ENCODE measurements around the gene ADGRG1. TPM values are rescaled to one million over a fixed set of nuclear protein-coding genes. Genes with fewer than 3 reads are reported as not detected.

Gene ADGRG1
- total RNA-seq, 1 experiment from 2014 or later = 26.9 TPM

- DNase-seq (ENCODE audit: low spot score) = no peak
Measured at GRCh38 chr16:57620335-57621231, 7.8 kb upstream of the ADGRG1 start.

DNA sequence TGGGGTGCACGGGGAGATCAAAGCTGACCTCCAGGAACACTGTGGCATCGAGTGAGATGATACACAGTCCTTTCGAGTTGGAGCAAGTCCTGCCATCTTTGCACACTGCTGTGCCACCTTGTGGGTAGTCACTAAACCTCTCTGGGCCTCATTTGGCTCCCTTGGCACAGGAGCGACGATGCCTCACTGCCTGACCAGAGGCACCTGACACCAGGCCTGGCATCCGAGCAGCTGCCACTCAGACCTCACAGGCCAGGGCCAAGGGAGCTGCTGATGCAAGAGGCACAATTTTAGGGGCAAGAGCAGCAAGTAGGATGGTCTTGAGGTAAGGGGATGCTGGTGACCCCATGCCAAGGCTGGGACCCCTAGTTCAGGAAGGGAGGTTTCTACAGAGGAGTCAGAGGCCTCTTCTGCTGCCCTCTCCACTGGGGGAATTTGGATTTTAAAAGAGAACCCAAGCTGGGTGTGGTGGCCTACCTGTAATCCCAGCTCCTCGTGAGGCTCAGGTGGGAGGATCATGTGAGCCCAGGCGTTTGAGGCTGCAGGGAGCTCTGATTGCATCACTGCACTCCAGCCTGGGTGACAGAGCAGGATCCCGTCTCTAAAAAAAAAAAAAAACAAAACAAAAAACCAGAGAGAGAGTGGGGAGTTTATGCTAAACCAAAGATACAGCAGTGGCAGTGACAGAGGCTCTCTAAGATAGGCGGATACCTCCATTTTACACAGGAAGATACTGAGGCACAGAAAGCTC, 6.7 kb upstream of the ADGRG1 start:
- no peak for DNase-seq (ENCODE audit: low spot score)

DNA sequence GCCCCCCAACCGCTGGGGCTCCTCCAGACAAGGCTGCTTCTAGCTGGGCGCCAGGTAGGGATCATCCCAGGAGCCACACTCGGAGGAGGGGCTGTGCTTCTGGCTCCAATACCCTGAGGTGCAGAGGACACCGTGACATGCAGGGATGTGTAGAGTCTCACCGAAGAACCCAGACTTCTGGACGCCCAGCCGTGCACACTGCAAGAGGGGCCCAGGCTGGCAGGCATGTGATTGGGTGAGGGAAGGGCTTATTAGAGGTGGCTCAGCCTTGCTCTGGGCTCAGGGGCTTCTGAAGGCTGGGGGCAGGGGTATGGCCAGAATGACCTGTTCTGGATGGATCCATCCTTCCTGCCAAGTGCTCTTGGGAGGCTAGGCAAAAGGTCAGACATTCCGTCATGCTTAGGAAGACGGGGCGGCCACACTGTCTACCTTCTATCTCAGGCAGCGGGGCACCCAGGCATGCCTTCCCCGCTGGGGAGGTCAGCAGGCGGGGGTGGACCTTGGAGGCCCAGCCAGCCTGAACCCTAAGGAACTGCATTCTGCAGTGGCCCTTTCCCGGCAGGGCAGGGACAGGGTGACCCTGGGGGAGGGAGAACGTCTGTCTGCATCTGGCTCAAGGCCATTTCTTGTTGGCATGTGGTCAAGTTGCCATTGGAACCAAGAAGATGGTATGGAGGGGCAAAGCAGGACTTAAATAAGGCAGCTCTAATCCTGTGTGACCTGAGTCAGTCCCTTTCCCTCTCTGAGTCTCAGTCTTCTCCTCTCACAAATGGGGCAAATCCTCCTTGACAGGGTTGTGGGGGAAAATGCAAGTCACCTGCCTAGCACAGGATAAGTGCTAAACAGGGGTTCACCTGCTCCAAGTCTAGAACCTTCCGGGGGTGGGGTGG, 5.8 kb upstream of the ADGRG1 start:
- no peak for DNase-seq (ENCODE audit: low spot score)

- no peak for DNase-seq (ENCODE audit: low spot score)
Measured at GRCh38 chr16:57623251-57624043, 5.0 kb upstream of the ADGRG1 start.

DNA sequence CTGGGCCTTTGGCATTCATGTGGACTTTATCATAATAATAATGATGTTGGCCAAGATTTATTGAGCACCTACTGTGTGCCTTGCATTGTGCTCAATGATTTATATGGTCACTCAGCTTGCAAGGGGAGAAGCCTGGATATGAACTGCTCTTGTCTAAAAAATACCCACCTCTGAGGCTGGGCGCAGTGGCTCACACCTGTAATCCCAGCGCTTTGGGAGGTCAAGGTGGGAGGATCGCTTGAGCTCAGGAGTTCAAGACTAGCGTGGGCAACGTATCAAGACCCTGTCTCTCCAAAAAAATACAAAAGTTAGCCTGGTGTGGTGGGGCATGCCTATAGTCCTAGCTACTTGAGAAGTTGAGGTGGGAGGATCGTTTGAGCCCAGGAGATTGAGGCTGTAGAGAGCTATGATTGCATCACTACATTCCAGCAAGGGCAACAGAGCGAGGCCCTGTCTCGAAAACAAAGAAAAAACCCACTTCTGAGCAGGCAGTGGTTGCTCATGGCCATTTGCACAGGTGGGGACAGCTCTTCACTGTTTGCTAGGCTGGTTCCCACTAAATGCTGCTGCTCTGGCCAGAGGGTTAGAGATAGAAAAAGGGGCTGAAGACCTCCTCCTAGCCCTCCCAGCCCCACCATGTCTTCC, 4.3 kb upstream of the ADGRG1 start:
- no peak for DNase-seq (ENCODE audit: low spot score)

- DNase-seq (ENCODE audit: low spot score) = no peak
Measured at GRCh38 chr16:57624806-57625500, 3.5 kb upstream of the ADGRG1 start.

- DNase-seq (ENCODE audit: low spot score) = no peak
Measured at GRCh38 chr16:57626420-57627170, 1.8 kb upstream of the ADGRG1 start.

DNA sequence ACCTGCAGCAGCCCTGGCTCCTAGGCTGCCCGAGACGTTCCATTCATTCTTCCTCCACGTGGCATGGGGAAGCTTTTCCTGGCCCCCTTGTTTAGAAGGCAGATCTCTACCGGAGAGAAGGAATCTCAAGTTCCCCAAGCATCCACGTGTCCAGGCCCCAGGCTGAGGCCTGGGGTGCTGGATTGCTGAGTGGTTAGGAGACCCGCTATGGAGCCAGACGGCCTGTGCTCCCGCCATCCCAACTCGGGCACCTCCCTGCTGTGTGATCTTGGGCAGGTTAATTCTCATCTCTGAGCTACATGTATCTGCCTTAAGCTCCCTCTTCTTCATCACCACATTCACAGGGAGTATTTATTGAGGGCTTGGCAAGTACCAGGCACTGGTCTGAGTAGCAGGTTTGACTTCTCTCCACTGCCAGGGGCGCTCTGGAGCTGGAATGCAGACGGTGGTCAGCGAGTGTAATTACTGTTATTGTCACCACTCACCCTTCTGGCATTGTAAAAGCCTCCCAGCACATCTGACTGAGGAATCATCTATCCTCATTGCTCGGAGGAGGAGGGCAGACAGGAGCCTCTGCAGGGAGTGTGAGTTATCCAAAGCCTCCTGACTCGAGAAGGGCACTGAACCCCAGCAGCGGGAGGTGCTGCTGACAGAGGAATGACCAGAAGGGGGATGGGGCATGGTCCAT, 1.1 kb upstream of the ADGRG1 start:
- DNase-seq (ENCODE audit: low spot score) = peak; percentile 99

DNA sequence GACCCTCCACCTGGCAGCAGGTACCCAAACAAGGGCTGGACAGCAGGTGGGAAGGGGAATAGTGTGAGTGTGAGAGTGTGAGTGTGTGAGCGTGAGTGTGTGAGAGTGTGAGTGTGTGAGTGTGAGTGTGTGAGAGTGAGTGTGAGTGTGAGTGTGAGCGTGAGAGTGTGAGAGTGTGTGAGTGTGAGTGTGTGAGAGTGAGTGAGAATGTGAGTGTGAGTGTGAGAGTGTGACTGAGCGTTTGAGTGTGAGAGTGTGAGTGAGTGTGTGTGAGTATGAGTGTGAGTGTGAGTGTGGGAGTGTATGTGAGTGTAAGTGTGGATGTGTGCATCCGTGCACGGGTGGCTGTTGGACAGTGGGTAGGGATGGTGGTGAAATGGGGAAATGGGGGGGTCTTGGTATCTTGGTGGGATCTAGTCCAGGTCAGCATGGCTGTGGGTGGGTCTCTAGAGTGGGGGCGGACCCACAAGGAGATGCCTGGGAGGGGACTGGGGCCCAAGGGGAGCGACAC, 408 bp downstream of the ADGRG1 start:
- DNase-seq (ENCODE audit: low spot score) = no peak

GRCh38 chr16:57629516-57630406, 1.3 kb downstream of the ADGRG1 start:
- no peak for DNase-seq (ENCODE audit: low spot score)

GRCh38 chr16:57630407-57630797, 2.0 kb downstream of the ADGRG1 start:
- DNase-seq (ENCODE audit: low spot score) = no peak

- peak; percentile 44 for DNase-seq (ENCODE audit: low spot score)
Measured at GRCh38 chr16:57630931-57631845, 2.8 kb downstream of the ADGRG1 start.

DNA sequence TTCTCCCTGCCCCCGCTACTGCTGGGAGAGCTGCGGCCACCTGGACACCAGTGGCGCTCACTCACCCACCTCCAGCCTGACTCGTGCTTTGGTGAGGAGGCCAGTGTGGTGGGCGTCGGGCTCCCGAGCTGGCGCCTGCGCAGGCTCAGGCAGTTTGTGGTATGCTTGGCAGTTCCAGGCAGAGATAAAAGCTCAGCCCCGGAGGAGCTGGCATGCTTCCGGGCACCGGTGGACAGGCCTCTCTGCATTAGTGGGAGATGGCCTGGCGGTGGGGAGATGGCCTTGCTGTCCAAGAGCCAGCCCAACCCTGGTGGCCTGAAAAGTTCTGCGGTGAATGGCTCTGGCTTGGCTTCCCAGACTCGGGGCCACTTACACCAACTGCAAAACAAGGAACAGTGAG, 4.1 kb downstream of the ADGRG1 start:
- peak; percentile 39 for DNase-seq (ENCODE audit: low spot score)

DNA sequence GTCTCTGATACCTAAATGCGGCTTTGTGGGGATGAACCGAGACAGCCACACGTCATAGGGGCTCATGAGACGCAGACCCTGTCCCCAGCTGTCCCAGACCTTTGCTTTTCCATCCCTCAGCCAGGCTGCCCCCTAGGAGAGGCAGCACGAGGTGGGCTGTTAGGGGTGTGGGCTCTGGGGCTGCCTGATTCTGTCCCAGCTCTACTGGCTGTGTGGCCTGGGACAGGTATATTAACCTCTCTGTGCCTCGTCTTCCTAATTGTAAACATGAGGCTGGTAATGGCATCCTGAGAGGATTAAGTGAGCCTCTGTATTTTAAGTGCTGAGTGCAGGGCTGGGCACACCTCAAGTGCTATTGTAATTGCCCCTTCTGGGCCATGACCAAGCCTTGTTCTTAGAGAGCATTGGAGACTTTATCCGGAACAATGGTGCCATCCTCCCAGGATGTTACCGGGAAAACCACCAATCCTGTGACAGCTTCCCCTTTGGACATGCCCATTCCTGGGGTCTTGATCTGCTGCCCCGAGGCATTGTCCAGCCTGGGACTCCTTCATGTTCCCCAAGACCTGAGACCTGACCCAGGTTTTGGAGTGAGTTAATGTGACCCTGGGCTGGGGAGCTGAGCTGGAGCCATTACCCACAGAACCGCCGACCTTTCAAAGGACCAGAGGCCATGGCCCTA, 5.1 kb downstream of the ADGRG1 start:
- DNase-seq (ENCODE audit: low spot score) = no peak

- DNase-seq (ENCODE audit: low spot score) = peak; percentile 68
Measured at GRCh38 chr16:57634171-57634570, 5.7 kb downstream of the ADGRG1 start.

All from A172 (cell line).